22Rv1 (cell line): ENCODE measurements around the gene PLCXD3.
A peak's percentile ranks its signal among the peaks of the same experiment; 100 is the strongest.

Source experiments
- H3K27ac ChIP-seq: fragments of 450-650 bp; 2 replicates; pipeline ENCODE4 v1.5.1; 2017
- CTCF ChIP-seq: fragments of 450-650 bp; IDR thresholded peaks from 2 replicates; pipeline ENCODE4 v1.5.1; 2017; ENCODE audit warnings: mild to moderate bottlenecking
- ZFX ChIP-seq: fragments of 450-650 bp; IDR thresholded peaks from 2 replicates; pipeline ENCODE4 v1.6.1; 2017; ENCODE audit warnings: antibody characterized with exemption, borderline replicate concordance

The PLCXD3 gene

GRCh38 chr5:41270423-41271251 lies 239.8 kb downstream of the PLCXD3 start:
- TF ChIP-seq ZFX (no peak), CTCF (peak; percentile 81)
- no peak overlapping the region for H3K27ac ChIP-seq

- TF ChIP-seq ZFX (no peak), CTCF (no peak)
These were observed 241.5 kb downstream of the PLCXD3 start for GRCh38 chr5:41268894-41269293.

GRCh38 chr5:41266377-41266776 lies 244.0 kb downstream of the PLCXD3 start:
- TF ChIP-seq ZFX (no peak), CTCF (no peak)
- H3K27ac ChIP-seq, result no peak overlapping the region

More at GRCh38 chr5:41268894-41269293, 241.5 kb downstream of the PLCXD3 start:
- H3K27ac ChIP-seq, result no peak overlapping the region

GRCh38 chr5:41264019-41264418 lies 246.4 kb downstream of the PLCXD3 start:
- no peak overlapping the region for H3K27ac ChIP-seq
- TF ChIP-seq ZFX, result no peak

GRCh38 chr5:41263335-41263734 lies 247.1 kb downstream of the PLCXD3 start:
- TF ChIP-seq ZFX (no peak), CTCF (no peak)
- no peak overlapping the region for H3K27ac ChIP-seq
